ENCODE results near the gene AURKB.

AURKB gene

DNA sequence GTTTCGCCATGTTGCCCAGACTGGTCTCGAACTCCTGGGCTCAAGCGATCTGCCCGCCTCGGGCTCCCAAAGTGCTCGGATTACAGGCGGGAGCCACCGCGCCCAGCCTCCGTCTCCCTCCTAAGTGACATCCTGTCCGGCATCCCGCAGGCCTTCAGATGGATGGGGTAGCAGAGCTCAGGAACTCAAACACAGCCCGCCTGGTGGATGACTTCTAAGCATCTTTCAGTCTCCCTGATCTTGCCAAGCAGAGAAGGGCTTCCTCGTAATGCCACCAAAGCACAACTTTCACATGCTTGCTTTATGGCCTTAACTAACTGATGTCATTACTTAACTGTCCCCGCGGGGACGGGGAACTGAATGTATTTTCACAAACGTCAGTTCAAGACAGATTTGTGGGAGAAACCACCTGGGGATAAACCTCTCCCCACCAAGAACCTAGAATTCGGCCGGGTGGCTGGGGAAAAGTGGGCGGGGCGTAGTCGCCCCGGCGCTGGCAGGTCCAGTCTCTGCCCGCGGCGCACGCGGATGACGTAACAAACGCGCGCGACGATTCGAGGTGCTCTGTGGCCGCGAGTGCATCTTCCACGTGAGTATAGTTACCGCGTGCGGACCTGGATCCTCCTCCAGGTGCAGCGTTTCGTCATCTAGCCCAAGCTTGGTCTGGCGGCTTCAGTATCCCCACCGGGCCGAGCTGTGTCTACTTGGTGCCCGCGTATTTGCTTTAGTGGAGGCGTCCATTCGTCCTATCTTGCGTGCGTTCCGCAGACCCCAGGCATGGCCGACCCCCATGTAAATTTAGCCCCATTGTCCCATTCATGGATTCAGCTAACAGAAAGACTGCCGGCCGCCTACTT, 38.6 kb upstream of the AURKB start, which contains the start of gene PFAS:
TSS of gene PFAS (plus strand) at position 539 of the 857 bp plus-strand sequence. CDS start 4,649 bp downstream, outside the sequence.
- Histone ChIP-seq H3K4me3 (peak within 1 kb of the TSS; percentile 80), H3K4me1 (peaks cover 33% of the 10 kb centered on the region), H3K4me2 (peak within 1 kb of the TSS; percentile 96), H3K36me3 (peaks cover 38% of the 10 kb centered on the region), H3K27ac (peak within 1 kb of the TSS; percentile 99), H3K27me3 (no peaks in the 10 kb centered on the region), H3K9ac (peak within 1 kb of the TSS; percentile 98), H4K20me1 (peaks cover 14% of the 10 kb centered on the region; the same call in 1 of the 2 replicates), H3K9me3 (no peaks in the 10 kb centered on the region)
- 0 out of 2 replicates have a peak, but pooled peaks have one; percentile 26 for TF ChIP-seq Cebpa-rat (IDR thresholded peaks at IDR 0.05)

DNA sequence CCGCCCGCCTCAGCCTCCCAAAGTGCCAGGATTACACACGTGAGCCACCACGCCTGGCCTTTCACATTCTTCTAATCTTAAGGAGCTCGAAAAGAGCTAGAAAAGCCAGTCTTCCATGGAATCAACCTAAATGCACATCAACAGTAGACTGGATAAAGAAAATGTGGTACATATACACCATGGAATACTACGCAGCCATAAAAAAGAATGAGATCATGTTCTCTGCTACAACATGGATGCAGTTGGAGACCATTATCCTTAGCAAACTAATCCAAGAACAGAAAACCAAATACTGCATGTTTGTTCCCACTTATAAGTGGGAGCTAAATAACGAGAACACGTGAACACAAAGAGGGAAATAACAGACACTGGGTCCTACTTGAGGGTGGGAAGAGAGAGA, 34.4 kb upstream of the AURKB start:
- no peak for TF ChIP-seq Cebpa-rat (IDR thresholded peaks at IDR 0.05)
- no peak overlapping the region for H3K9ac ChIP-seq
- H3K4me1 ChIP-seq = peaks cover 17% of the 10 kb centered on the region
- no peaks in the 10 kb centered on the region for H3K27me3 ChIP-seq
- H3K27ac ChIP-seq = no peak overlapping the region
- peaks cover 61% of the 10 kb centered on the region for H3K36me3 ChIP-seq
- H4K20me1 ChIP-seq = peaks cover 11% of the 10 kb centered on the region; the same call in 1 of the 2 replicates
- no peak overlapping the region for H3K4me3 ChIP-seq
- no peak overlapping the region for H3K4me2 ChIP-seq
- H3K9me3 ChIP-seq = no peaks in the 10 kb centered on the region

DNA sequence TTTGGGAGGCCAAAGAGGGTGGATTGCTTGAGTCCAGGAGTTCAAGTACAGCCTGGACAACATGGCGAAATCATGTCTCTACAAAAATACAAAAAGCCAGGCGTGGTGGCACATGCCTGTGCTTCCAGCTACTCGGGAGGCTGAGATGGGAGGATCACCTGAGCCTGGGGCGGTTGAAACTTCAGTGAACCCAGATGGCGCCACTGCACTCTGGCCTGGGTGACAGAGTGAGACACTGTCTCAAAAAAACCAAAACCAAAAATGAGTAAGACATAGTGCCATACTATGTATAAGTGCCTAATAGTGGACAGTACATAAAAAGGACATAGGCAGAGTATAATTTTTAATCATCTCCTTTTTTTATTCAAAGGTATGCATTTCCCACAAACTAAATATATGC, 33.5 kb upstream of the AURKB start:
- no peak overlapping the region for H3K9ac ChIP-seq
- peaks cover 71% of the 10 kb centered on the region for H3K36me3 ChIP-seq
- no peak overlapping the region for H3K4me2 ChIP-seq
- H3K4me1 ChIP-seq = peaks cover 15% of the 10 kb centered on the region
- no peaks in the 10 kb centered on the region for H3K27me3 ChIP-seq
- no peak overlapping the region for H3K27ac ChIP-seq
- no peak for TF ChIP-seq Cebpa-rat (IDR thresholded peaks at IDR 0.05)
- H4K20me1 ChIP-seq = peaks cover 11% of the 10 kb centered on the region; the same call in 1 of the 2 replicates
- no peaks in the 10 kb centered on the region for H3K9me3 ChIP-seq
- no peak overlapping the region for H3K4me3 ChIP-seq

DNA sequence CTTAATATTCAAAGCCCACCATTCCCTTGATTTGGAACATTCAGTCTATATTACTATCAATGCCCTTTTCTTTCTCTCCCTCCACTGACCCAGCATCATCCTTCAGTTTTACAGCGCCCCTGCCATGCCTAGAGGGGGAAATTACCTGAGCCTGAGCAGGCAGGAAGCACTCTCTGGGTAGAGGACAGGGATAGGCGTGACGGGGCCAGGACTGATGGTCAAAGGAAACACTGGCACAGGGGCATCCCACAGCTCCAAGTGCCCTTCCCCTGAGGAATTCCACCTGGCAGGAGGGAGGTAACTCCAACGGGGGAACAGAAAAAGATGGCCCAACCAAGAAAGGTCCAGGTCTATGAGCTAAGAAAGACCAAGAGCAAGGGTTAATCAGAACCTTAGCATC, 27.5 kb upstream of the AURKB start:
- Histone ChIP-seq H3K9me3 (no peaks in the 10 kb centered on the region), H3K27ac (no peak overlapping the region), H3K27me3 (no peaks in the 10 kb centered on the region), H3K9ac (no peak overlapping the region), H4K20me1 (peaks cover 23% of the 10 kb centered on the region), H3K4me1 (no peaks in the 10 kb centered on the region), H3K4me3 (no peak overlapping the region), H3K4me2 (no peak overlapping the region), H3K36me3 (peaks cover 99% of the 10 kb centered on the region)
- TF ChIP-seq Cebpa-rat (IDR thresholded peaks at IDR 0.05) = no peak

DNA sequence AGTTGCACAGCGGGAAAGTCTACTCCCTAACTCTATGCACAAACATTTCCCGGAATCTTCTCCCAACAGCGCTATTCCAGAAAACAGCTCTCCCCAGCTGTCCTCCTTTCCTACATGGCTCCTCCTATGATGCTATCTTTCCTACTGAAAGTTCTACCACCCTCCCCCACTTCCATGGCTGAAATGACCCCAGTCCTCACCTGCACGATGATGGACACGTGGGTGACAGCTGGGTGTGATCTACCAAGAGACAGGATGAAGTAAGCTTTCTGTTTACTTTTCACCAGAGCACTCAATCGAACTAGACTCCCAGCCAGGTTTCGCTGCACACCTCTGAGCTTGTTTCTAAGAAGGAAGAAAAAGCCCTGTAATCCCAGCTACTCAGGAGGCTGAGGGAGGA, 26.8 kb upstream of the AURKB start:
- peaks cover 100% of the 10 kb centered on the region for H3K36me3 ChIP-seq
- peaks cover 22% of the 10 kb centered on the region for H4K20me1 ChIP-seq
- no peak overlapping the region for H3K27ac ChIP-seq
- no peak for TF ChIP-seq Cebpa-rat (IDR thresholded peaks at IDR 0.05)
- H3K27me3 ChIP-seq = no peaks in the 10 kb centered on the region
- no peak overlapping the region for H3K4me3 ChIP-seq
- H3K9me3 ChIP-seq = no peaks in the 10 kb centered on the region
- H3K4me1 ChIP-seq = no peaks in the 10 kb centered on the region
- H3K9ac ChIP-seq = no peak overlapping the region
- no peak overlapping the region for H3K4me2 ChIP-seq

DNA sequence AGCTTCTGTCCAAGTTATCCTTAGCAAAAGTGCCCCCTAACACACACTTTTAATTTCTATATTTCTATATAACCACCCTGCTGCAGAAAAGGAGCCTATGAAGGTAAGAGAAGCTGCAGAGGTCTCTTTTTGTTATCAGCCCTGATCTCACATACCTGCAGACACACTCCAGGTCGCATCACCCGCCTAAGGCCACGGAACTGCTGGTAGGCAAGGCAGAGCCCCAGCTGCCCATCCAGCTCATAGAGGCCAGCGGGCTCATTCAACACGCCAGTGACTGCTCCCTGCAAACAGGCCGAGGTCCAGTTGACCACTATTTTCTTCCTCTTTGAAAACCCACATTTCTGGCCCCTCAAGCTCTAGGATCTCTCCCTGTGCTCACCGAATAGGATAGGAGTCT, 25.3 kb upstream of the AURKB start:
- H3K4me2 ChIP-seq = no peak overlapping the region
- H3K9ac ChIP-seq = no peak overlapping the region
- H3K9me3 ChIP-seq = no peaks in the 10 kb centered on the region
- peaks cover 100% of the 10 kb centered on the region for H3K36me3 ChIP-seq
- no peak overlapping the region for H3K4me3 ChIP-seq
- H3K27ac ChIP-seq = no peak overlapping the region
- TF ChIP-seq Cebpa-rat (IDR thresholded peaks at IDR 0.05) = no peak
- peaks cover 22% of the 10 kb centered on the region for H4K20me1 ChIP-seq
- H3K27me3 ChIP-seq = no peaks in the 10 kb centered on the region
- H3K4me1 ChIP-seq = no peaks in the 10 kb centered on the region

DNA sequence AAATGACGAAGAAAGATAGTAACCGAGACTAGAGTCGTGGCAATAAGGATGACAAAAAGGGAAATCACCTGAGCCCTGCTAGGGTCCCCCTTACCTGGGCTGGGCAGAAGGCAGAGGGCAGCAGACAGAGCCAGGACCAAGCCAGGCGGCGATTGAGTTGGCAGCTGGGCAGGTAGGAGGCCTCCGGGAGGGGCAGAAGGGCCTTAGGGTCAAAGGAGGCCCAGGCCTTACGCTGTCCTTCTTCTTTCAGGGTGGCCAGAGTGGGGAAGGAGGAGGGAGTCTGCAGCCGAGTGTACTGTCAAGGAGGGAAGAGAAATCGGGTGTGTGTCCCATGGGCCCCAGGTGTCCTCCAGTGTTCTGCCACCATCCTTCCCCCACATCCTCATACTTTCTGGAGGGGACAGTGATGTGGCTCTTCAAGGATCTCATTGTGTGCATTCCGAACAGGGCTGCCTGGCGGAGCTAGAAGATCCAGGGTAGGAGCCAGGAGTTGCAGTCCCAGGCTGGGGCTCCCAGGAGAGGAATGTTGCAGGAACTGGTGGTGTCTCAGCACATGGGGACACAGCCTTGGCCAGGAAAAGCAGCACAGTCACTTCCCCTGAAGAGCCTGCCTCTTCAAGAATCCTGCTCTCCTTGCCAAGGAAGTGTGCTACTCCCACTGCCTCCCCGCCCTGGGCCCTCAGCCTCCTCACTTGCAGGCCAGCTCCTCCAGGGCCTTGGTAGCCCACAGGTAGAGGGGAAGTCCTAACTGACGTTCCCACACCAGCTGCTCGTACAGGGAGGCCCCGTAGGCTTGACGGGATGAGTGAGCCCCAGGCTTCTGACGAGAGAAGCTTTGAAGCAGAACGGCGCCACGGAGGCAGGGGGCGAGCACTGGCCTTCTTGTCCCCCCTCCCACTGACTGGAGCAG, 24.2 kb upstream of the AURKB start:
- Histone ChIP-seq H3K9me3 (no peaks in the 10 kb centered on the region), H4K20me1 (peaks cover 22% of the 10 kb centered on the region), H3K4me3 (no peak overlapping the region), H3K27ac (no peak overlapping the region), H3K27me3 (no peaks in the 10 kb centered on the region), H3K9ac (0 out of 2 replicates have a peak overlapping the region, but pooled peaks have one; percentile 10), H3K36me3 (peaks cover 100% of the 10 kb centered on the region), H3K4me1 (no peaks in the 10 kb centered on the region), H3K4me2 (no peak overlapping the region)
- TF ChIP-seq Cebpa-rat (IDR thresholded peaks at IDR 0.05) = no peak

DNA sequence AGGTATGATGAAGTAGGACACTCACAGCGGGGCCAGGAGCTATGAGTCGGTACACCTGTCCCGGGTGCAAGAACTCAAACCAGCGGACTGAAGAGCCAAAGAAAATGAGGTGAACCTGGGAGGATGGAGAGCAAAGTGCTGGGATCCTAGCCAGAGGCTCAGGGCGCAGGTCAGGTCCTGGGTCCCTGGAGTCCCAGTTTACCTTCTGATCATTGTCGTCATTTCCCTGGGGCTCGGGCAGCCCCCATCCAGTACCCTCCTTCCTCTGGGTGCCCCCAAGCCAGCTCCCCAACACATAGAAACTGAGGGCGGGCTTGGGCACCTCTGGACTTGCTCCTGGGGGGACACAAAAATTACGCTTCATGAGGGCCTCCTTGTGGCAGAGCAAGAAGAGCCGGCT, 21.3 kb upstream of the AURKB start:
- Histone ChIP-seq H3K27ac (no peak overlapping the region), H3K4me1 (peaks cover 14% of the 10 kb centered on the region), H3K4me3 (no peak overlapping the region), H3K9me3 (no peaks in the 10 kb centered on the region), H3K36me3 (peaks cover 97% of the 10 kb centered on the region), H3K9ac (no peak overlapping the region), H3K4me2 (no peak overlapping the region), H4K20me1 (peaks cover 17% of the 10 kb centered on the region; the same call in 1 of the 2 replicates), H3K27me3 (no peaks in the 10 kb centered on the region)
- no peak for TF ChIP-seq Cebpa-rat (IDR thresholded peaks at IDR 0.05)

DNA sequence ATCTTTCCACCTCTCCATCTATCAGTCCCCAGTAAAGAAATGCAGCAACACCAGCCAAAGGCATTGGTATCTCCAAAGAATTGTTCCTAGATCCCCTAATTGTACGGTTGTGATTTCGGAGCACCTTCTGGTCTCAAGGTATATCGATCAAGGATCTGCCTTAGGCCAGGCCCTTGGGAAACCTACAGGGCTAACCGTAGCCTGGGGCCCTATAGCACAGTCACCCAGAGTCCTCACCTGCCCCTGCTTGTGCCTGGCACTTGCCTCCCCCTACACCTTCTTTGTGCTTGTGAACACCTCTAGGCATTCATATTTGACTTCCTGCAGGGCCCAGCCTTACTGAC, 16.8 kb upstream of the AURKB start:
- Histone ChIP-seq H3K9me3 (no peaks in the 10 kb centered on the region), H3K27me3 (no peaks in the 10 kb centered on the region), H3K9ac (peak overlapping the region; percentile 76; the same call in 1 of the 2 replicates), H3K36me3 (peaks cover 52% of the 10 kb centered on the region), H3K4me3 (peak overlapping the region; percentile 65), H3K4me1 (peaks cover 48% of the 10 kb centered on the region), H4K20me1 (no peaks in the 10 kb centered on the region), H3K27ac (peak overlapping the region; percentile 70), H3K4me2 (peak overlapping the region; percentile 78)
- no peak for TF ChIP-seq Cebpa-rat (IDR thresholded peaks at IDR 0.05)
